ENCODE measurements around the gene SLC25A51.

GRCh38 chr9:37922363-37923117 is 18.6 kb upstream of the SLC25A51 start:
- TF ChIP-seq POLR2A (IDR thresholded peaks at IDR 0.05; ENCODE audit: low read depth) = no peak
- TF ChIP-seq, protein P1, sequence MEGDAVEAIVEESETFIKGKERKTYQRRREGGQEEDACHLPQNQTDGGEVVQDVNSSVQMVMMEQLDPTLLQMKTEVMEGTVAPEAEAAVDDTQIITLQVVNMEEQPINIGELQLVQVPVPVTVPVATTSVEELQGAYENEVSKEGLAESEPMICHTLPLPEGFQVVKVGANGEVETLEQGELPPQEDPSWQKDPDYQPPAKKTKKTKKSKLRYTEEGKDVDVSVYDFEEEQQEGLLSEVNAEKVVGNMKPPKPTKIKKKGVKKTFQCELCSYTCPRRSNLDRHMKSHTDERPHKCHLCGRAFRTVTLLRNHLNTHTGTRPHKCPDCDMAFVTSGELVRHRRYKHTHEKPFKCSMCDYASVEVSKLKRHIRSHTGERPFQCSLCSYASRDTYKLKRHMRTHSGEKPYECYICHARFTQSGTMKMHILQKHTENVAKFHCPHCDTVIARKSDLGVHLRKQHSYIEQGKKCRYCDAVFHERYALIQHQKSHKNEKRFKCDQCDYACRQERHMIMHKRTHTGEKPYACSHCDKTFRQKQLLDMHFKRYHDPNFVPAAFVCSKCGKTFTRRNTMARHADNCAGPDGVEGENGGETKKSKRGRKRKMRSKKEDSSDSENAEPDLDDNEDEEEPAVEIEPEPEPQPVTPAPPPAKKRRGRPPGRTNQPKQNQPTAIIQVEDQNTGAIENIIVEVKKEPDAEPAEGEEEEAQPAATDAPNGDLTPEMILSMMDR (IDR thresholded peaks at IDR 0.05) = no peak
